ENCODE measurements around the gene TMEM8B. TPM values are rescaled to one million over a fixed set of nuclear protein-coding genes. Genes with fewer than 3 reads are reported as not detected.

Gene TMEM8B
- polyA plus RNA-seq, 1 donor from 2014 or later: 12.7 TPM

- Histone ChIP-seq H3K9me2 (ENCODE audit: insufficient read depth, low read length) (no peaks in the 10 kb centered on the region), H3K79me2 (replicated peaks; ENCODE audit: insufficient read depth, low read length) (no peaks in the 10 kb centered on the region), H2AFZ (ENCODE audit: low read depth, low read length) (no peak overlapping the region), H3K4me3 (ENCODE audit: low read length) (no peak overlapping the region), H3K9ac (ENCODE audit: low read length) (no peak overlapping the region), H4K20me1 (ENCODE audit: insufficient read depth) (no peaks in the 10 kb centered on the region), H3K27ac (ENCODE audit: low read length) (no peak overlapping the region), H3K9me3 (ENCODE audit: low read length) (no peaks in the 10 kb centered on the region), H3K36me3 (ENCODE audit: insufficient read depth, low read length) (no peaks in the 10 kb centered on the region), H3K27me3 (ENCODE audit: insufficient read depth, low read depth, low read length) (no peaks in the 10 kb centered on the region), H3F3A (ENCODE audit: insufficient read depth, low read length, poor library complexity, severe bottlenecking) (no peaks in the 10 kb centered on the region), H3K4me2 (ENCODE audit: low read length) (no peak overlapping the region)
- TF ChIP-seq EP300 (conservative IDR thresholded peaks at IDR 0.05; ENCODE audit: poor library complexity, severe bottlenecking): no peak
- TF ChIP-seq SMC3 (conservative IDR thresholded peaks at IDR 0.05; ENCODE audit: poor library complexity): no peak
- TF ChIP-seq TAF1 (IDR thresholded peaks at IDR 0.05; ENCODE audit: low read depth): no peak
- TF ChIP-seq EZH2 (IDR thresholded peaks at IDR 0.05; ENCODE audit: borderline replicate concordance, insufficient read depth, low read length, poor library complexity, severe bottlenecking): no peak
- no peak for TF ChIP-seq POLR2AphosphoS5 (IDR thresholded peaks at IDR 0.05)
- no peak for TF ChIP-seq RAD21 (conservative IDR thresholded peaks at IDR 0.05)
- no peak for TF ChIP-seq CTCF (IDR thresholded peaks at IDR 0.05; ENCODE audit: poor library complexity, severe bottlenecking)
- no peak for TF ChIP-seq MXI1 (conservative IDR thresholded peaks at IDR 0.05; ENCODE audit: poor library complexity, severe bottlenecking)
- no peak for TF ChIP-seq REST (IDR thresholded peaks at IDR 0.05; ENCODE audit: borderline replicate concordance)
Observed at GRCh38 chr9:35856882-35857281, 27.9 kb downstream of the TMEM8B start.

- no peak overlapping the region for H3K4me3 ChIP-seq (ENCODE audit: low read length)
- H3K9me3 ChIP-seq (ENCODE audit: low read length): no peaks in the 10 kb centered on the region
- no peaks in the 10 kb centered on the region for H3K36me3 ChIP-seq (ENCODE audit: insufficient read depth, low read length)
- no peak overlapping the region for H3K27ac ChIP-seq (ENCODE audit: low read length)
- no peaks in the 10 kb centered on the region for H3K27me3 ChIP-seq (ENCODE audit: insufficient read depth, low read depth, low read length)
- no peaks in the 10 kb centered on the region for H3K9me2 ChIP-seq (ENCODE audit: insufficient read depth, low read length)
- TF ChIP-seq SMC3 (conservative IDR thresholded peaks at IDR 0.05; ENCODE audit: poor library complexity) (no peak), MXI1 (conservative IDR thresholded peaks at IDR 0.05; ENCODE audit: poor library complexity, severe bottlenecking) (no peak), EP300 (conservative IDR thresholded peaks at IDR 0.05; ENCODE audit: poor library complexity, severe bottlenecking) (no peak), RAD21 (conservative IDR thresholded peaks at IDR 0.05) (no peak), REST (IDR thresholded peaks at IDR 0.05; ENCODE audit: borderline replicate concordance) (no peak), EZH2 (IDR thresholded peaks at IDR 0.05; ENCODE audit: borderline replicate concordance, insufficient read depth, low read length, poor library complexity, severe bottlenecking) (no peak), POLR2AphosphoS5 (IDR thresholded peaks at IDR 0.05) (no peak), TAF1 (IDR thresholded peaks at IDR 0.05; ENCODE audit: low read depth) (no peak), CTCF (IDR thresholded peaks at IDR 0.05; ENCODE audit: poor library complexity, severe bottlenecking) (no peak)
- H3K9ac ChIP-seq (ENCODE audit: low read length): no peak overlapping the region
- no peaks in the 10 kb centered on the region for H3F3A ChIP-seq (ENCODE audit: insufficient read depth, low read length, poor library complexity, severe bottlenecking)
- H4K20me1 ChIP-seq (ENCODE audit: insufficient read depth): no peaks in the 10 kb centered on the region
- no peak overlapping the region for H2AFZ ChIP-seq (ENCODE audit: low read depth, low read length)
- no peak overlapping the region for H3K4me2 ChIP-seq (ENCODE audit: low read length)
- H3K79me2 ChIP-seq (replicated peaks; ENCODE audit: insufficient read depth, low read length): no peaks in the 10 kb centered on the region
Observed at GRCh38 chr9:35858458-35858857, 29.4 kb downstream of the TMEM8B start.
